PC-9 (cell line): ENCODE data around the gene INPP5F. TPM values are rescaled to one million over a fixed set of nuclear protein-coding genes. Genes with fewer than 3 reads are reported as not detected.
A peak's percentile ranks its signal among the peaks of the same experiment; 100 is the strongest.

Experiments used
- BruUV-seq: library from RNA; stranded (reverse); fragments of 400-500 nt; replicated peaks from 2 replicates; lab custom pipeline; 2021; lab: Mats Ljungman, UMichigan
- CTCF ChIA-PET: fragments of 300-600 bp; sonication (Branson Sonifier 250); formaldehyde crosslinking; loops from one replicate; lab custom pipeline; 2022; ENCODE audit warnings: antibody characterized with exemption; lab: Charles Lee
- POLR2A ChIA-PET: fragments of 300-600 bp; sonication (Branson Sonifier 250); formaldehyde crosslinking; loops from one replicate; lab custom pipeline; 2022; ENCODE audit warnings: antibody characterized with exemption; ENCODE audit not compliant: unreplicated experiment; lab: Charles Lee
- DNase-seq, 2 experiments: peaks; one replicate each; pipeline versions ENCODE4 v3.0.0 to v3.0.0-alpha.2; 2015 to 2022; ENCODE audit warnings: mixed read lengths in 1 of 2
- H2AFZ ChIP-seq: fragments of 200-600 bp; sonication (generic); 2 replicates; pipeline ENCODE4 v1.8.1; 2017; ENCODE audit warnings: antibody characterized with exemption
- H3F3A ChIP-seq: fragments of 200-600 bp; sonication (generic); 2 replicates; pipeline ENCODE4 v1.8.1; 2017; ENCODE audit warnings: antibody characterized with exemption, mild to moderate bottlenecking, low read depth; ENCODE audit not compliant: insufficient read depth
- H3K27ac ChIP-seq: fragments of 200-600 bp; sonication (generic); 2 replicates; pipeline ENCODE4 v1.6.1; 2016; ENCODE audit warnings: mixed run types
- H3K27me3 ChIP-seq: fragments of 200-600 bp; sonication (generic); 2 replicates; pipeline ENCODE4 v1.6.1; 2016; ENCODE audit warnings: low read depth, mixed run types; ENCODE audit not compliant: insufficient read depth
- H3K36me3 ChIP-seq: fragments of 200-600 bp; sonication (generic); 2 replicates; pipeline ENCODE4 v1.6.1; 2016; ENCODE audit warnings: low read depth, mixed run types
- H3K4me1 ChIP-seq: fragments of 200-600 bp; sonication (generic); replicated peaks from 2 replicates; pipeline ENCODE4 v1.6.1; 2016; ENCODE audit warnings: mixed run types; ENCODE audit not compliant: insufficient read depth
- H3K4me2 ChIP-seq: fragments of 200-600 bp; sonication (generic); 2 replicates; pipeline ENCODE4 v1.6.1; 2017; ENCODE audit warnings: mixed run types
- H3K4me3 ChIP-seq: fragments of 200-600 bp; sonication (generic); 2 replicates; pipeline ENCODE4 v1.6.1; 2016; ENCODE audit warnings: mixed run types
- H3K79me2 ChIP-seq: fragments of 200-600 bp; sonication (generic); 2 replicates; pipeline ENCODE4 v1.6.1; 2017; ENCODE audit warnings: low read depth, mixed run types
- H3K9me2 ChIP-seq: fragments of 200-600 bp; sonication (generic); 2 replicates; pipeline ENCODE4 v1.8.1; 2017; ENCODE audit warnings: mild to moderate bottlenecking; ENCODE audit not compliant: insufficient read depth
- H3K9me3 ChIP-seq: fragments of 200-600 bp; sonication (generic); 2 replicates; pipeline ENCODE4 v1.8.1; 2016; ENCODE audit warnings: low read depth; ENCODE audit not compliant: insufficient read depth
- H4K20me1 ChIP-seq: fragments of 200-600 bp; sonication (generic); 2 replicates; pipeline ENCODE4 v1.8.1; 2017; ENCODE audit not compliant: insufficient read depth
- CTCF ChIP-seq: fragments of 200-600 bp; sonication (generic); conservative IDR thresholded peaks from 2 replicates; pipeline ENCODE4 v1.6.1; 2017; ENCODE audit warnings: mixed run types, antibody characterized with exemption, mild to moderate bottlenecking, moderate library complexity
- EZH2 ChIP-seq: fragments of 200-600 bp; sonication (generic); IDR thresholded peaks from 2 replicates; pipeline ENCODE4 v1.8.0; 2017; ENCODE audit warnings: antibody characterized with exemption, low read depth
- intact Hi-C: fragments of 100-400 bp; cut with micrococcal nuclease; formaldehyde crosslinking; loops from one replicate; pipeline ENCODE4 v1.10.0; 2022; ENCODE audit not compliant: unreplicated experiment
- total RNA-seq: library from RNA; stranded (reverse); gene quantifications from 2 replicates; pipeline ENCODE4 v1.2.3, GENCODE V29; 2021

The INPP5F gene
- total RNA-seq, 1 experiment from 2014 or later = 11.4 TPM

- Histone ChIP-seq H3K9me3 (no peaks in the 10 kb centered on the region), H3F3A (no peaks in the 10 kb centered on the region), H3K79me2 (no peaks in the 10 kb centered on the region), H3K36me3 (peaks cover 5% of the 10 kb centered on the region; the same call in 1 of the 2 replicates), H3K27ac (no peak overlapping the region), H3K27me3 (no peaks in the 10 kb centered on the region), H2AFZ (no peak overlapping the region), H4K20me1 (no peaks in the 10 kb centered on the region), H3K4me3 (no peak overlapping the region), H3K4me2 (no peak overlapping the region), H3K9me2 (no peaks in the 10 kb centered on the region), H3K4me1 (no peaks in the 10 kb centered on the region)
- DNase-seq = no peak
- no TSS peak for BruUV-seq
- ChIA-PET POLR2A (no interaction called here), CTCF (no interaction called here)
- intact Hi-C loops = no loop called here
- no peak for TF ChIP-seq EZH2
Observed at GRCh38 chr10:119845656-119846055, 119.8 kb downstream of the INPP5F start.

GRCh38 chr10:119849031-119849789 is 123.4 kb downstream of the INPP5F start:
- DNase-seq = peak; percentile 22 to 40
- no peaks in the 10 kb centered on the region for H3K4me1 ChIP-seq
- H3K27me3 ChIP-seq = no peaks in the 10 kb centered on the region
- intact Hi-C loops = loop anchor here (2.0 kb wide), 1 partner anchor 162 kb away; no protein-coding TSS in a partner anchor
- H3K9me3 ChIP-seq = no peaks in the 10 kb centered on the region
- BruUV-seq = no TSS peak
- H3K36me3 ChIP-seq = no peaks in the 10 kb centered on the region; the same call in 1 of the 2 replicates
- TF ChIP-seq CTCF (no peak), EZH2 (no peak)
- H3K4me2 ChIP-seq = no peak overlapping the region
- H3K4me3 ChIP-seq = no peak overlapping the region
- H3K27ac ChIP-seq = 0 out of 2 replicates have a peak overlapping the region, but pooled peaks have one; percentile 37
- no peaks in the 10 kb centered on the region for H4K20me1 ChIP-seq
- no peaks in the 10 kb centered on the region for H3K9me2 ChIP-seq
- POLR2A ChIA-PET = interaction anchor here (0.6 kb wide), 1 partner anchor 161 kb away, joined by 3 read pairs; no protein-coding TSS in a partner anchor
- H2AFZ ChIP-seq = no peak overlapping the region
- H3K79me2 ChIP-seq = no peaks in the 10 kb centered on the region
- no peaks in the 10 kb centered on the region for H3F3A ChIP-seq
- CTCF ChIA-PET = no interaction called here

- H3K79me2 ChIP-seq = no peaks in the 10 kb centered on the region
- no TSS peak for BruUV-seq
- no peak overlapping the region for H3K4me2 ChIP-seq
- no peaks in the 10 kb centered on the region for H3K9me3 ChIP-seq
- no peak for DNase-seq
- intact Hi-C loops = loop anchor here (2.0 to 10.0 kb wide), 2 partner anchors 163 to 645 kb away; partner anchors contain the start of gene GRK5
- H3K36me3 ChIP-seq = no peaks in the 10 kb centered on the region; the same call in 1 of the 2 replicates
- ChIA-PET POLR2A (no interaction called here), CTCF (no interaction called here)
- H3K27ac ChIP-seq = no peak overlapping the region
- H3K27me3 ChIP-seq = no peaks in the 10 kb centered on the region
- H4K20me1 ChIP-seq = no peaks in the 10 kb centered on the region
- no peak overlapping the region for H3K4me3 ChIP-seq
- no peaks in the 10 kb centered on the region for H3K4me1 ChIP-seq
- H2AFZ ChIP-seq = no peak overlapping the region
- TF ChIP-seq CTCF = no peak
- no peak for TF ChIP-seq EZH2
- no peaks in the 10 kb centered on the region for H3K9me2 ChIP-seq
- H3F3A ChIP-seq = no peaks in the 10 kb centered on the region
Observed at GRCh38 chr10:119849944-119850343, 124.1 kb downstream of the INPP5F start.
